GM19372 (cell line): ENCODE measurements around the gene SLC9A2.

ENCODE experiments used
- ATAC-seq: cut with Tn5 transposase; IDR thresholded peaks from one replicate; pipeline ENCODE4 v1.9.1; 2021; ENCODE audit warnings: mild to moderate bottlenecking, low read depth, moderate library complexity; ENCODE audit not compliant: unreplicated experiment

Gene SLC9A2

GRCh38 chr2:102724016-102724490 lies 104.7 kb downstream of the SLC9A2 start:
- no peak for ATAC-seq

GRCh38 chr2:102724553-102724952 lies 105.2 kb downstream of the SLC9A2 start:
- no peak for ATAC-seq

GRCh38 chr2:102726128-102727087 lies 107.1 kb downstream of the SLC9A2 start:
- ATAC-seq, result no peak

- ATAC-seq, result no peak
Measured at GRCh38 chr2:102735416-102736109, 116.2 kb downstream of the SLC9A2 start.

GRCh38 chr2:102736110-102736409 lies 116.7 kb downstream of the SLC9A2 start:
- ATAC-seq, result peak; percentile 6

GRCh38 chr2:102736410-102737409 lies 117.4 kb downstream of the SLC9A2 start:
- peak; percentile 87 for ATAC-seq

GRCh38 chr2:102737431-102737830 lies 118.1 kb downstream of the SLC9A2 start:
- peak; percentile 41 for ATAC-seq

GRCh38 chr2:102743259-102743658 lies 123.9 kb downstream of the SLC9A2 start:
- no peak for ATAC-seq

- no peak for ATAC-seq
Measured at GRCh38 chr2:102748107-102748506, 128.8 kb downstream of the SLC9A2 start.

- ATAC-seq, result no peak
Measured at GRCh38 chr2:102749938-102750337, 130.6 kb downstream of the SLC9A2 start.

- no peak for ATAC-seq
Measured at GRCh38 chr2:102753563-102754159, 134.3 kb downstream of the SLC9A2 start.

GRCh38 chr2:102754456-102755145 lies 135.2 kb downstream of the SLC9A2 start:
- no peak for ATAC-seq

- no peak for ATAC-seq
Measured at GRCh38 chr2:102755284-102755683, 135.9 kb downstream of the SLC9A2 start.

- ATAC-seq, result no peak
Measured at GRCh38 chr2:102758439-102758838, 139.1 kb downstream of the SLC9A2 start.
